ENCODE data around the gene LMCD1.

Gene LMCD1

GRCh38 chr3:8485943-8486342, 15.7 kb upstream of the LMCD1 start:
- TF ChIP-seq POLR2AphosphoS5 (IDR thresholded peaks at IDR 0.05; ENCODE audit: low read depth, low read length) (no peak), FOXP2 (optimal IDR thresholded peaks at IDR 0.05; ENCODE audit: borderline replicate concordance, extremely low read depth, extremely low read length, insufficient read depth) (no peak), SIN3A (IDR thresholded peaks at IDR 0.05; ENCODE audit: borderline replicate concordance, insufficient read depth, low read length) (no peak), TAF1 (IDR thresholded peaks at IDR 0.05; ENCODE audit: borderline replicate concordance, insufficient read depth, low read length) (no peak)
- TF ChIP-seq, protein P1, sequence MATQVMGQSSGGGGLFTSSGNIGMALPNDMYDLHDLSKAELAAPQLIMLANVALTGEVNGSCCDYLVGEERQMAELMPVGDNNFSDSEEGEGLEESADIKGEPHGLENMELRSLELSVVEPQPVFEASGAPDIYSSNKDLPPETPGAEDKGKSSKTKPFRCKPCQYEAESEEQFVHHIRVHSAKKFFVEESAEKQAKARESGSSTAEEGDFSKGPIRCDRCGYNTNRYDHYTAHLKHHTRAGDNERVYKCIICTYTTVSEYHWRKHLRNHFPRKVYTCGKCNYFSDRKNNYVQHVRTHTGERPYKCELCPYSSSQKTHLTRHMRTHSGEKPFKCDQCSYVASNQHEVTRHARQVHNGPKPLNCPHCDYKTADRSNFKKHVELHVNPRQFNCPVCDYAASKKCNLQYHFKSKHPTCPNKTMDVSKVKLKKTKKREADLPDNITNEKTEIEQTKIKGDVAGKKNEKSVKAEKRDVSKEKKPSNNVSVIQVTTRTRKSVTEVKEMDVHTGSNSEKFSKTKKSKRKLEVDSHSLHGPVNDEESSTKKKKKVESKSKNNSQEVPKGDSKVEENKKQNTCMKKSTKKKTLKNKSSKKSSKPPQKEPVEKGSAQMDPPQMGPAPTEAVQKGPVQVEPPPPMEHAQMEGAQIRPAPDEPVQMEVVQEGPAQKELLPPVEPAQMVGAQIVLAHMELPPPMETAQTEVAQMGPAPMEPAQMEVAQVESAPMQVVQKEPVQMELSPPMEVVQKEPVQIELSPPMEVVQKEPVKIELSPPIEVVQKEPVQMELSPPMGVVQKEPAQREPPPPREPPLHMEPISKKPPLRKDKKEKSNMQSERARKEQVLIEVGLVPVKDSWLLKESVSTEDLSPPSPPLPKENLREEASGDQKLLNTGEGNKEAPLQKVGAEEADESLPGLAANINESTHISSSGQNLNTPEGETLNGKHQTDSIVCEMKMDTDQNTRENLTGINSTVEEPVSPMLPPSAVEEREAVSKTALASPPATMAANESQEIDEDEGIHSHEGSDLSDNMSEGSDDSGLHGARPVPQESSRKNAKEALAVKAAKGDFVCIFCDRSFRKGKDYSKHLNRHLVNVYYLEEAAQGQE (IDR thresholded peaks at IDR 0.05; ENCODE audit: insufficient read depth in 1 of 2, low read depth in 2 of 2, low read length in 2 of 2): no peak

DNA sequence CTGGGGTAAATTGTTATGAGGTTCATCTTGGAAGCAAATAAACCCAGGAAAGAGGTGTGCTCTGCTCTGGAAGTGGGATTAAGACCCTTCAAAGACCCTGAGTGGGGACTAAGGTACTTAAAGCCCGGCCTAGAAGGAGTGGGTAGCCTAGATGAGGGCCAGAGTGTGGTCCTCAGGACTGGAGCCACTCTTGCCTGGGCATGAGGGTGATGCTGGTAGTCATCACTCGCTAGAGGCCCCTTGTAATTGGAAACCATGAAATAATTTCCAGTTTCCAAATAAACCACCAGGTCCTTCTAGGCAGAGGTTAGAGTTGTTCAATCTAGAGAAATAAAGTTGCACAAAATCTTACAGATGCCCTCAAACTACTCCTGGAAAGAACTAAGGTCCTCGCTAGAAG, 15.2 kb upstream of the LMCD1 start:
- TF ChIP-seq POLR2AphosphoS5 (IDR thresholded peaks at IDR 0.05; ENCODE audit: low read depth, low read length) (no peak), TAF1 (IDR thresholded peaks at IDR 0.05; ENCODE audit: borderline replicate concordance, insufficient read depth, low read length) (no peak), SIN3A (IDR thresholded peaks at IDR 0.05; ENCODE audit: borderline replicate concordance, insufficient read depth, low read length) (no peak), FOXP2 (optimal IDR thresholded peaks at IDR 0.05; ENCODE audit: borderline replicate concordance, extremely low read depth, extremely low read length, insufficient read depth) (no peak)
- TF ChIP-seq, protein P1 (IDR thresholded peaks at IDR 0.05; ENCODE audit: insufficient read depth in 1 of 2, low read depth in 2 of 2, low read length in 2 of 2): no peak

DNA sequence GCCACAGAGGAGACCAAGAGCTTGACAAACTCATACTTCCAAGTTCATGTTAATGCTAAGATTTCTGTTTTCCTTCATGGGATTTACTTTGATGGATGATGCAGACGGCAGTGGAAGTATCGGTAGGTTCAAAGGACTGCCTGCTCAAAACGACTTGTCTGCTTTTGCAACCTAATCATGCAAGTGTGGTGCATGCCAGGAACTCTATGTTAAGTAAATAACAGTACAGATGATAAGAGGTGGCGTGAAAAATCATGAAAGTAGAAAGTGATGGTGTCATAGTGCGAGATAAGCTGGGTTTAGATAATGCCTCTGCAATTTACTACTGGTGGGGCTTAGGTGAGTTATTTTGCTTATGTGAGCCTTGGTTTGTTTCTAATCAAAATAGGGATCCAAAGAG, 14.7 kb upstream of the LMCD1 start:
- TF ChIP-seq TAF1 (IDR thresholded peaks at IDR 0.05; ENCODE audit: borderline replicate concordance, insufficient read depth, low read length): no peak
- TF ChIP-seq SIN3A (IDR thresholded peaks at IDR 0.05; ENCODE audit: borderline replicate concordance, insufficient read depth, low read length): no peak
- TF ChIP-seq, protein P1 (IDR thresholded peaks at IDR 0.05; ENCODE audit: insufficient read depth in 1 of 2, low read depth in 2 of 2, low read length in 2 of 2): no peak

GRCh38 chr3:8488411-8488810, 13.2 kb upstream of the LMCD1 start:
- no peak for TF ChIP-seq TAF1 (IDR thresholded peaks at IDR 0.05; ENCODE audit: borderline replicate concordance, insufficient read depth, low read length)
- TF ChIP-seq POLR2AphosphoS5 (IDR thresholded peaks at IDR 0.05; ENCODE audit: low read depth, low read length): no peak
- TF ChIP-seq, protein P1 (IDR thresholded peaks at IDR 0.05; ENCODE audit: insufficient read depth in 1 of 2, low read depth in 2 of 2, low read length in 2 of 2): no peak
- no peak for TF ChIP-seq FOXP2 (optimal IDR thresholded peaks at IDR 0.05; ENCODE audit: borderline replicate concordance, extremely low read depth, extremely low read length, insufficient read depth)
- TF ChIP-seq SIN3A (IDR thresholded peaks at IDR 0.05; ENCODE audit: borderline replicate concordance, insufficient read depth, low read length): no peak

DNA sequence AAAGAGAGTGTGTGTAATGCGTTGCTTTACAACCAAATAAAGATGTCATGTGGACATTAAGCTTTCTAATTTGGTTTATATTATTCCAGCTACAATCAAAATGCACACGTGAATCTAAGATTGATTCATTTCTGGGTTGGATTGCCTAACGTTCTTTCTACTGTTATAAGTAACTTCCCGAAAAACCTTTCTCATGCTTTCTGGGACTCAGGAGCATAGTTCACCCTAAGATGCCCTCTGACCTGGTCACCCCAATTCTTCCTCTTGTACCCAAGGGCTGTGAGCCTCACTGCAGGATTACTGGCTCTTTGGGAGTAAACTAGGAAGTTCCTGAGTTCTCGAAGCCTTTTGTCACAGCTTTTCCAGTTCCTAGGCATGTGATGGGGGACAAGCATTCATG, 12.7 kb upstream of the LMCD1 start:
- TF ChIP-seq, protein P1 (IDR thresholded peaks at IDR 0.05; ENCODE audit: insufficient read depth in 1 of 2, low read depth in 2 of 2, low read length in 2 of 2): no peak
- TF ChIP-seq SIN3A (IDR thresholded peaks at IDR 0.05; ENCODE audit: borderline replicate concordance, insufficient read depth, low read length): no peak
- no peak for TF ChIP-seq POLR2AphosphoS5 (IDR thresholded peaks at IDR 0.05; ENCODE audit: low read depth, low read length)
- no peak for TF ChIP-seq TAF1 (IDR thresholded peaks at IDR 0.05; ENCODE audit: borderline replicate concordance, insufficient read depth, low read length)
- TF ChIP-seq FOXP2 (optimal IDR thresholded peaks at IDR 0.05; ENCODE audit: borderline replicate concordance, extremely low read depth, extremely low read length, insufficient read depth): no peak

Data from PFSK-1 (cell line).